Islet precursor cell (in vitro differentiated cells): Measurements from ENCODE around the gene ERC2.

ENCODE experiments used
- DNase-seq: peaks from one replicate; pipeline ENCODE4 v3.0.0-alpha.2; 2018

The ERC2 gene

GRCh38 chr3:56424336-56424735 lies 43.9 kb downstream of the ERC2 start:
- no peak for DNase-seq

GRCh38 chr3:56423661-56424099 lies 44.6 kb downstream of the ERC2 start:
- no peak for DNase-seq

- no peak for DNase-seq
Observed at GRCh38 chr3:56422316-56422715, 46.0 kb downstream of the ERC2 start.

GRCh38 chr3:56421205-56421604 lies 47.1 kb downstream of the ERC2 start:
- DNase-seq = no peak

- DNase-seq = no peak
Observed at GRCh38 chr3:56415652-56416051, 52.6 kb downstream of the ERC2 start.

- DNase-seq = no peak
Observed at GRCh38 chr3:56413911-56414310, 54.4 kb downstream of the ERC2 start.

- DNase-seq = no peak
Observed at GRCh38 chr3:56411166-56411565, 57.1 kb downstream of the ERC2 start.

- no peak for DNase-seq
Observed at GRCh38 chr3:56410576-56410975, 57.7 kb downstream of the ERC2 start.

- DNase-seq = no peak
Observed at GRCh38 chr3:56409790-56410189, 58.5 kb downstream of the ERC2 start.

- DNase-seq = no peak
Observed at GRCh38 chr3:56408761-56409196, 59.5 kb downstream of the ERC2 start.

GRCh38 chr3:56406826-56407515 lies 61.3 kb downstream of the ERC2 start:
- DNase-seq = no peak

- DNase-seq = no peak
Observed at GRCh38 chr3:56404884-56405283, 63.4 kb downstream of the ERC2 start.

GRCh38 chr3:56398659-56399058 lies 69.6 kb downstream of the ERC2 start:
- no peak for DNase-seq

GRCh38 chr3:56397798-56398197 lies 70.5 kb downstream of the ERC2 start:
- DNase-seq = no peak

GRCh38 chr3:56389183-56389830 lies 79.0 kb downstream of the ERC2 start:
- no peak for DNase-seq

- no peak for DNase-seq
Observed at GRCh38 chr3:56383092-56383491, 85.2 kb downstream of the ERC2 start.

- no peak for DNase-seq
Observed at GRCh38 chr3:56379723-56380287, 88.5 kb downstream of the ERC2 start.

- DNase-seq = no peak
Observed at GRCh38 chr3:56375654-56376053, 92.6 kb downstream of the ERC2 start.

GRCh38 chr3:56373386-56373785 lies 94.9 kb downstream of the ERC2 start:
- DNase-seq = no peak

GRCh38 chr3:56370991-56371775 lies 97.1 kb downstream of the ERC2 start:
- DNase-seq = no peak

- no peak for DNase-seq
Observed at GRCh38 chr3:56369914-56370313, 98.4 kb downstream of the ERC2 start.

GRCh38 chr3:56368846-56369245 lies 99.4 kb downstream of the ERC2 start:
- no peak for DNase-seq

- DNase-seq = no peak
Observed at GRCh38 chr3:56366641-56367162, 101.6 kb downstream of the ERC2 start.
